ENCODE results near the gene PDE8B. TPM values are rescaled to one million over a fixed set of nuclear protein-coding genes. Genes with fewer than 3 reads are reported as not detected.

The PDE8B gene
- total and polyA plus RNA-seq, 2 donors (not counting 1 experiment from before 2014, with no cell fraction given): 0.07 TPM; not detected in 1

DNA sequence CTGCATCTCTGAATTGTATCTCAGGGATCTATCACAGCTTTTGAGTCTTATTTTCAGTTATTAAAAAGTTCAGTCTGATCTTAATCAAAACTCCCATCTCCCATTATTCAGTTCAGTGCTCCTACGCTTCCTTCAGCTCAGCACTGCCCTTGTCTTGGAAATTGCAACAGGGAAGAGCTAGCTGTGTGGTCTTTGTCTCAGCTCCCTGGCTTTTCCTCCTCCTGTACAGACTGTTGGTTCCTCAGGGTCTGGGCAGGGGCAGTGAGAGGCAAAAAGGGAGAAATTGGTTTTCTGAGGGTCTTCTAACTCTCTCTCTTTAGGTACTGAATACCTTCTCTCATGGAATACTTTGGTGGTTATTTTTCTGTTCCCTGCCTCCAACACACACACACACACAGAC lies 48.2 kb downstream of the PDE8B start:
- Histone ChIP-seq H4K20me1 (ENCODE audit: control insufficient read depth, insufficient read depth, low read length, poor library complexity, severe bottlenecking) (no peaks in the 10 kb centered on the region), H3K4me3 (ENCODE audit: control extremely low read depth in 1 of 5, extremely low read depth in 1 of 5, insufficient read depth in 1 of 5, low read depth in 2 of 5, low read length in 4 of 5) (no peak overlapping the region), H3K79me2 (ENCODE audit: control insufficient read depth, insufficient read depth, low read length) (no peaks in the 10 kb centered on the region), H3K4me2 (replicated peaks; ENCODE audit: low read depth, low read length, poor library complexity, severe bottlenecking) (no peak overlapping the region), H3K27me3 (replicated peaks in 1 of 4; ENCODE audit: control extremely low read depth in 1 of 4, control insufficient read depth in 3 of 4, insufficient read depth in 4 of 4, low read length in 3 of 4) (peaks cover 0 to 6% (median 1%) of the 10 kb centered on the region in 4 experiments), H3K9ac (ENCODE audit: low read length) (no peak overlapping the region), H3K4me1 (ENCODE audit: control insufficient read depth in 2 of 2, insufficient read depth in 2 of 2, low read length in 2 of 2) (no peaks in the 10 kb centered on the region), H3K27ac (ENCODE audit: low read length in 2 of 2) (no peak overlapping the region), H3K9me3 (ENCODE audit: control extremely low read depth in 1 of 3, control insufficient read depth in 2 of 3, insufficient read depth in 1 of 3, low read length in 2 of 3) (no peaks in the 10 kb centered on the region), H2AFZ (ENCODE audit: insufficient read depth, low read depth, low read length, poor library complexity, severe bottlenecking) (no peak overlapping the region), H3K36me3 (replicated peaks in 1 of 2; ENCODE audit: control extremely low read depth in 1 of 2, control insufficient read depth in 1 of 2, extremely low read depth in 1 of 2, insufficient read depth in 2 of 2, low read length in 1 of 2) (no peaks in the 10 kb centered on the region)
- TF ChIP-seq, protein P1, sequence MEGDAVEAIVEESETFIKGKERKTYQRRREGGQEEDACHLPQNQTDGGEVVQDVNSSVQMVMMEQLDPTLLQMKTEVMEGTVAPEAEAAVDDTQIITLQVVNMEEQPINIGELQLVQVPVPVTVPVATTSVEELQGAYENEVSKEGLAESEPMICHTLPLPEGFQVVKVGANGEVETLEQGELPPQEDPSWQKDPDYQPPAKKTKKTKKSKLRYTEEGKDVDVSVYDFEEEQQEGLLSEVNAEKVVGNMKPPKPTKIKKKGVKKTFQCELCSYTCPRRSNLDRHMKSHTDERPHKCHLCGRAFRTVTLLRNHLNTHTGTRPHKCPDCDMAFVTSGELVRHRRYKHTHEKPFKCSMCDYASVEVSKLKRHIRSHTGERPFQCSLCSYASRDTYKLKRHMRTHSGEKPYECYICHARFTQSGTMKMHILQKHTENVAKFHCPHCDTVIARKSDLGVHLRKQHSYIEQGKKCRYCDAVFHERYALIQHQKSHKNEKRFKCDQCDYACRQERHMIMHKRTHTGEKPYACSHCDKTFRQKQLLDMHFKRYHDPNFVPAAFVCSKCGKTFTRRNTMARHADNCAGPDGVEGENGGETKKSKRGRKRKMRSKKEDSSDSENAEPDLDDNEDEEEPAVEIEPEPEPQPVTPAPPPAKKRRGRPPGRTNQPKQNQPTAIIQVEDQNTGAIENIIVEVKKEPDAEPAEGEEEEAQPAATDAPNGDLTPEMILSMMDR (IDR thresholded peaks at IDR 0.05): no peak
- TF ChIP-seq EZH2 (IDR thresholded peaks at IDR 0.05; ENCODE audit: borderline replicate concordance, insufficient read depth, low read depth, low read length, poor library complexity, severe bottlenecking): no peak
- no CpG with 5 or more reads among the region's 1 CpG for WGBS (ENCODE audit: insufficient coverage)
- intact Hi-C loops (cut with micrococcal nuclease): no loop called here
- peaks cover 25% of the 10 kb centered on the region for H3K27me3 Mint-ChIP-seq
- DNase-seq: no peak
- no peak overlapping the region for H3K27ac Mint-ChIP-seq
- CTCF ChIA-PET: no interaction called here
- no peaks in the 10 kb centered on the region for H3K4me1 Mint-ChIP-seq
- POLR2A ChIA-PET: no interaction called here
- H3K4me3 Mint-ChIP-seq: no peak overlapping the region
- H3K9me3 Mint-ChIP-seq (ENCODE audit: insufficient read depth): no peaks in the 10 kb centered on the region
- no peak for ATAC-seq (ENCODE audit: low read depth)

GRCh38 chr5:77259476-77259875 lies 49.0 kb downstream of the PDE8B start:
- no peaks in the 10 kb centered on the region for H4K20me1 ChIP-seq (ENCODE audit: control insufficient read depth, insufficient read depth, low read length, poor library complexity, severe bottlenecking)
- H3K4me3 Mint-ChIP-seq: no peak overlapping the region
- no peaks in the 10 kb centered on the region for H3K9me3 ChIP-seq (ENCODE audit: control extremely low read depth in 1 of 3, control insufficient read depth in 2 of 3, insufficient read depth in 1 of 3, low read length in 2 of 3)
- POLR2A ChIA-PET: no interaction called here
- H3K27me3 Mint-ChIP-seq: peaks cover 23% of the 10 kb centered on the region
- no peak for DNase-seq
- H3K4me1 Mint-ChIP-seq: no peaks in the 10 kb centered on the region
- no peaks in the 10 kb centered on the region for H3K4me1 ChIP-seq (ENCODE audit: control insufficient read depth in 2 of 2, insufficient read depth in 2 of 2, low read length in 2 of 2)
- intact Hi-C loops (cut with micrococcal nuclease): no loop called here
- H3K27me3 ChIP-seq (replicated peaks in 1 of 4; ENCODE audit: control extremely low read depth in 1 of 4, control insufficient read depth in 3 of 4, insufficient read depth in 4 of 4, low read length in 3 of 4): peaks cover 0 to 6% (median 1%) of the 10 kb centered on the region in 4 experiments
- H3K4me2 ChIP-seq (replicated peaks; ENCODE audit: low read depth, low read length, poor library complexity, severe bottlenecking): no peak overlapping the region
- TF ChIP-seq, protein P1 (IDR thresholded peaks at IDR 0.05): no peak
- no peak for TF ChIP-seq EZH2 (IDR thresholded peaks at IDR 0.05; ENCODE audit: borderline replicate concordance, insufficient read depth, low read depth, low read length, poor library complexity, severe bottlenecking)
- H3K4me3 ChIP-seq (ENCODE audit: control extremely low read depth in 1 of 5, extremely low read depth in 1 of 5, insufficient read depth in 1 of 5, low read depth in 2 of 5, low read length in 4 of 5): no peak overlapping the region
- H3K36me3 ChIP-seq (replicated peaks in 1 of 2; ENCODE audit: control extremely low read depth in 1 of 2, control insufficient read depth in 1 of 2, extremely low read depth in 1 of 2, insufficient read depth in 2 of 2, low read length in 1 of 2): no peaks in the 10 kb centered on the region
- H3K79me2 ChIP-seq (ENCODE audit: control insufficient read depth, insufficient read depth, low read length): no peaks in the 10 kb centered on the region
- H3K27ac ChIP-seq (ENCODE audit: low read length in 2 of 2): no peak overlapping the region
- H3K9ac ChIP-seq (ENCODE audit: low read length): no peak overlapping the region
- H3K9me3 Mint-ChIP-seq (ENCODE audit: insufficient read depth): no peaks in the 10 kb centered on the region
- H3K27ac Mint-ChIP-seq: no peak overlapping the region
- H2AFZ ChIP-seq (ENCODE audit: insufficient read depth, low read depth, low read length, poor library complexity, severe bottlenecking): no peak overlapping the region
- no peak for ATAC-seq (ENCODE audit: low read depth)
- CTCF ChIA-PET: no interaction called here
